GM18498 (cell line): ENCODE data around the gene SH3BP5.

Experiments
- ATAC-seq: cut with Tn5 transposase; IDR thresholded peaks from one replicate; pipeline ENCODE4 v1.9.1; 2021; ENCODE audit warnings: mild to moderate bottlenecking, moderate library complexity; ENCODE audit not compliant: unreplicated experiment

Gene SH3BP5

GRCh38 chr3:15279671-15280402, 52.5 kb downstream of the SH3BP5 start:
- ATAC-seq = no peak

DNA sequence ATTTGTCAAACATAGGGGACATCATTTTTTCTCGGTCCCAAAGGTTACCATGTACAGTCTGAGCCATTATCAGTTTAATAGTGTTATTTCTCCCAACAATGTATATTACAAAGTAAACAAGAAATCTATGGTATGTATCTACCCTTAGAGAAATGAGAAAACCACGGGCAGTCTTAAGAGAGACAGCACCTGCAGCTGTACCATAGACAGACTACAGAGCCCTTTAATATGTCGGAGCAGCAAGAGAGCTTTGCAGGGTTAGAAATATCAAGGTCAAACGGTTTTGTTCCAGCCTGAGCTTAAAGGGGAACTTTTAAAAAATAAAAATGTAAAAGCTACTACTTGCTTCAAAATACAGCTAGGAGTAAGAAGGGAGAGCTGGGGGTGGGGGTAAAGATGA, 53.2 kb downstream of the SH3BP5 start:
- no peak for ATAC-seq

DNA sequence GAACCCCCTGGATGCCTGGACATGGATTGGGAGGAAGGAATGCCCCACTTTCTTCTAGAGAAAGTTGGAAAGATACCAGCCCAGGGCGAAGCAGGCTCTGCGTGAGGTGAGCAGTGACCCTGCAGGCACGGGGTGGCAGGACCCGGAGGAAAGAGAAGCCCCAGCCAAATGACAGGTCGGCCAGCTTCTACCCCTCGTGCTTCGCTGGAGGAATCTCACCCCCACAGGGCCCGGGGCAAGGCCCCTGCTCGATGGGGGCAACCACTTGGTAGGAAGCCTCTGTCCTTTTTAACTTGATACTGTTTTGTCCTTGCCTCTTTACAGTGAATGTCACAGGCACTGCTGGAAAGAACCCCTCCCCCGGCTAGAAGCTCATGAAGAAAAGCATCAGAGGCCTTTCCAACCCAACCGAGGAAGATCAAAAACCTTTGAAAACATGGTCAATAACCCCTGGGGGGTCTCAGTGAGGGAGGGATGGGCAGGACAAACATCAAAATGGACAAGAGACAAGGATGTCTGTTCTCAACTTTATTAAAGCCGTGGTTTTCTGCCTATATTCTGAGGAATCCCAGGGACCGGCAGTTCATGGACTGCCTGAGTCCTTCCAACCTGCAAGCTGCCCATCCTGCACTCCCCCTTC, 54.4 kb downstream of the SH3BP5 start:
- ATAC-seq = no peak

- ATAC-seq = no peak
Observed at GRCh38 chr3:15276028-15276724, 56.2 kb downstream of the SH3BP5 start.

- ATAC-seq = no peak
Observed at GRCh38 chr3:15273227-15273626, 59.2 kb downstream of the SH3BP5 start.

DNA sequence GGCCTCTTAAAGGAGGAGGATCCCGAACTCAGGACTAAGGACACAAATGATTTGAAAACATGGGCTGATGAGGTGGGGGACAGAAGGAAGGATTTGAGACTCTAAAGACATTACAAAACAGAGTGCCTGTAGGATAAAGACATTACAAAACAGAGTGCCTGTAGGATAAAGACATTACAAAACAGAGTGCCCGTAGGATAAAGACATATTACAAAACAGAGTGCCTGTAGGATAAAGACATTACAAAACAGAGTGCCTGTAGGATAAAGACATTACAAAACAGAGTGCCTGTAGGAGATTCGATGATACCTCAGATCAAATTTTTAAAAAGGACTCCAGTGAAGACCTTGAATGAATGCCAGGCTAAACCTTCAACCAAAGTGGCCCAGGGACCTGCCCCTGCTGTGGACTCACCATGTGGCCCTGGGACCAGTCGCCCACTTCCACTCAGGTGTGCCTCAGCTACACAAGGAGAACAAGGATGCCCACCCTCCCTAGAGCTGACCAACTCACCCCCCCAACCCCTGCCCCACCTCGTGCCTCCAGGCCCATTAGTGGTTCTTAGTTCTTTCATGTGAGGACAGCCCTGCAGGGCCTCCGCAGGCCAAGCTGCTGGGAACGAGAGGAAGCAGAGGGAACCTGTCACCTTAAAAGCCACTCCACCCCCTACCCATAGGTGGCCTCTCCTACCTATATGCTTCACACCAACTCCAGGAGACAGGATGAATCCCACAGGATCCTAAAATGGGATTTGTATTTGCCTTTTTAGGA, 59.8 kb downstream of the SH3BP5 start:
- ATAC-seq = no peak

GRCh38 chr3:15271785-15272381, 60.5 kb downstream of the SH3BP5 start:
- ATAC-seq = peak; percentile 66

DNA sequence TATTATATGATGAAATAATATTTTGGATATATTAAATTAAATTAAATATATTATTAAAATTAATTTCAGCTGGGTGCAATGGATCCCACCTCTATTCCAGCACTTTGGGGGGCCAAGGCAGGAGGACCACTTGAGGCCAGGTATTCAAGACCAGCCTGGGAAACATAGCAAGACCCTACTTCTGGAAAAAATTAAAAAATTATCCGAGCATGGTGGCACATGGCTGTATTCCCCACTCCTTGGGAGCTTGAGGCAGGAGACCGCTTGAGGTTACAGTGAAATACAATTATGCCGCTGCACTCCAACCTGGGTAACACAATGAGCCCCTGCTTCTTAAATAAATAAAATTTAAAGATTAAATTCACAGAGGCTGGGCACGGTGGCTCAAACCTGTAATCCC, 61.4 kb downstream of the SH3BP5 start:
- no peak for ATAC-seq

DNA sequence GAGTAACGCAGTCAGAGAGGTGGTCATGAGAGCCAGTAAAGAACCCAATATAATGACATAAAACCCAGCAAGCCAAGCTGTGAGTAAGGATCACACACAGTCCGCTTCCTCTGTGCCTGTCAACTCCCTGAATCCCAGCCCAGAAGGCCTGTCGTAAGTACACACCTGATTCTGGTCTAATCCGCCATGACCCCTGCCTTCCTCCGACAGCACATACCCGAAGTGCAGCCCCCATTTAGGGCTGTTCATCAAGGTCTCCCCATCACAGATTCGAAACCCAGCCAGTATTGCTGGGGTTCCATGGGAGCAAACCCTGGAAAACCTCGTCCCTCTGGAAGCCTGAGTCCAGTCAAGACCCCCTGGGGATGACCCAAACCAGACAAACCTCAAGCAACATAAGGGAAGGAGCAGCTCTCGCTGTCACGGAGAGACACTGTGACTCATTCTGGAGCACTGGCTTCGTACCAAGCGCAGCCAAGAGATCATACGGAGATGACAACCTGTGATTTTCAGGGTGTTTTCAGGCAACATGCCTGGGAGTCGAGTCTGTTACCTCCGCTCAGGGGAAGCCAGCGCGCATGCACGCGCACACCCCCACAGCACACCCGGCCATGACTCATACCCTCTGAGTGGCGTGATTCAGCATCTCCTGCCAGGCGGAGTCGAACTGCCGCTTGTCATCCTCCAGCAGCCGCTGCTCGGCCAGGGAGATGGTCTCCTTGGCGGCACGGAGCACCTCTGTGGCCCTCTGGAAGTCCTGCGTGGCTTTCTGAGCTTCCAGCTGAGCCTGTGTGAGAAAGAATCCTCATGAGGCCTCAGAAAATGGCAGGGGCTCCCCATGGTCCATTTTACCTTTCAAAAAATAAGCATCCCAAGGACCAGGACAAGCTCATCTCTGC, 63.0 kb downstream of the SH3BP5 start:
- peak; percentile 47 for ATAC-seq

DNA sequence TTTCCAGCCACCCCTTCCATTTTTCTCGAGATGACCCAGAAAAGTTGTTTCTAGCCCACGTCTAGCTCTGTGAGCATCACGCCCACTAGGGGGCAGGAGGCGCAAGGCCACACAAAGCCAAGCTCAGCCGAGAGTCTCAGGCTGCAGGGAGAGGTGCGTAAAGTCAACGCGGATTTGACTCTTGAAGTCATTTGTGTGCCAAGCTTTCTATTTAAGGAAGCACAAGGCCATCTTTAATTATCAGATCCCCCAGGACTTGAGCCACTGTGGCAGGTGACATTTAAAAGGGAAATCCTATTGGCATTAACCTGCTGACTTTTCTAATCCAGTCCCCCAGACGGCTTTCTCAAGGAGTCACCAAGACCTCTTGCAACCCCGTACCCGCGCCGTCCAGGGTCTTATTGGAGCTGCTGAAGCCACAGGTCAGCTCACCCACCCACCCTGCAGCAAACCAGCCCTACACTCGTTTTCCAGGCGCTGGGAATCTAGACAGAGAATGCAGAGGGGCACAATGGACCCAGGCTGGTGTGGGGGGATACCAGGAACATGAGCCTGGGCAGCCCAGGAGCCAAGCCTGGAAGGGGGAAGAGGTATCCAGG, 64.3 kb downstream of the SH3BP5 start:
- peak; percentile 56 for ATAC-seq

DNA sequence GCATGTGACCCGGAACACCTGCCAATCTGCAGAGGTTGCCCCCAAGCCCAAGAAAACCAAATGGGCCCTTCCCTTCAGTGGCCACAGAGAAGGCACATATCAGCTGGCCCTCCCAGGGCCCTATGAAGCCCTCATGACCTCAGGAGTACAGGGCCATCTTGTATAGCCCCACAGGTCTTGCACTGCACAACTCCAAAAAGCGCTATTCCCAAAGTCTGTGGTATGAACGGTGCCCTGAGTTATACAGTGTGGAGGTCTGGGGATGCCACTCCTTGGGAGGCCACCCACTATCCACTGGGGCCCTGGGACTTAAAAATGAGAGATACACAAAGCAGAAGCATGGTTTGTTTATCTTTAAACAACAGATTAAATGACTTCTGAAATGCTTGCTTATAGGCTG, 64.9 kb downstream of the SH3BP5 start:
- no peak for ATAC-seq

- no peak for ATAC-seq
Observed at GRCh38 chr3:15266510-15267376, 65.6 kb downstream of the SH3BP5 start.

- no peak for ATAC-seq
Observed at GRCh38 chr3:15265655-15266509, 66.5 kb downstream of the SH3BP5 start.

DNA sequence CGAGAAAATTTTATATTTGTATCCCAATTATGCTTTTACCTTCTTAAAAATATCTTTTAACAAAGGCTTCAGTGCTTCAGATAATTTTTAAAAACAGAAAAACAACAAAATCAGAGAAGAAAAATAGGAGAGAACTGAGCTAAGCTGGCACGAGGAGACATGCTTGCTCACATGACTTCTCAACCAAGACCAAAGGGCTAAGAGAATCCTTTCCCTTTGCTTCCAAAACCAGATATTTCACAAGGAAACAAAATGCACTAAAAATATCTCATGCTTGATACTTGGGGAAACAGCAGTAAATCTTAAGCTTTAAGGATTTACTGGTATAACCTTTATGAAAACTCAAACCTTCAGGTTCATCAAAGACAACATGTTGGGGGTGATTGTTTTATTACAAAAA, 67.9 kb downstream of the SH3BP5 start:
- no peak for ATAC-seq

DNA sequence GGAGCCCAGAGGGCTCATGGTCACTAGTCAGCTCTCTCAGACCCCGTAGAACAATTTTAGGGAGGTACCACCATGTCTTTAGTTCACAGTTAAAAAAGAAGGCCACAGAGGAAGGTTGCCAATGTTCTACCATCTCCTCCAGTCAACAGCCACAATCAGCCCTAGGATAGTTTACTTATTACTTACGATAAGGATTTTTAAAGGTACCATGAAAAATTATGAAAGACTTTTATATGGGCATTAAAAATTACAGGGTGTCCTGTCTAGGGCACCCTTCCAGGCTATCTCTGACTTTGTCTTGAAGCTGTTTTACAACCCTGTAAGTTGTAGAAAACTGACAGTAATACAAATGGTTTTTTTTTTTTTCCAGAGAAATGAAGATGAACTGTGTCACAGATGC, 68.5 kb downstream of the SH3BP5 start:
- no peak for ATAC-seq

- ATAC-seq = no peak
Observed at GRCh38 chr3:15263120-15263519, 69.3 kb downstream of the SH3BP5 start.

DNA sequence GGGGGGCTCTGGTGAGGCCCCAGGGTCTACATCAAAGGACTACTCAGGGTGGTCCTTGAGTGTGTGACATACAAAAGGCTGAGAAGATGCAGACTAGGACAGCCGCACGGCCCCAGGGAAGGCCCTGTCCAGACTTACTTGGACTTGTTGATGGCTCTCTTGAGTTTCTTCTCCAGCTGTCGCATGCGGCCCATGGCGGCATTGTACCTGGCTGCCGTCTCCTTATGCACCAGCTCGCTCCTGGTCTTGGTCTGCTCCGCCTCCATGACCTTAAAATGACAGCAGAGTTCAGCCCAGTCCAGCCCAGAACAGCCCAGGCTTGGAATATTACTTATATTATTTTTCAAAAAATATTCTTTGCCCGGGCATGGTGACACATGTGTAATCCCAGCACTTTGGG, 70.4 kb downstream of the SH3BP5 start:
- no peak for ATAC-seq

DNA sequence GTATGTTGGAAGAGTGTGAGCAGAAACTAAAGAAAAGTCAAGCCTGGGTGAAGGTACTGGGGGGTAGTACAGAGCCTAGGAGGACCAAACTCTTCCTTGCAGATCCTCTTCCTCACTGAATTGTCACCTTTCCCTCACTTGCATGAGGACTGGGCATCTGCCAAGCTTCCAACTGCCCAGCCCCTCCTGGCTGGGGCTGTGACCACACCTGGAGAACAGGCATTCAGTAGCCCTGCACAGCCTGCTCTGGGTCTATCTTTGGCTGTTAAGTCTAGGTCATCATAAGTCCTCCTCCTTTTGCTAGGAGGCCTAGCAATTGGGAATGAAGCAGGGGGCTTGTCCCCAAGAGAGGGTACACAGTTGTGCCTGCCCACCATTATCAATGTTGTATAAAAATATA, 71.1 kb downstream of the SH3BP5 start:
- ATAC-seq = no peak
